GM21447 (cell line): ENCODE results near the gene CSTF3.
"Not testable (repeated sequence)": the region's sequence is repeated elsewhere in the genome, so short reads cannot be mapped to it uniquely, and the experiment has no call there.

ENCODE experiments used
- ATAC-seq: cut with Tn5 transposase; IDR thresholded peaks from one replicate; pipeline ENCODE4 v1.9.1; 2021; ENCODE audit not compliant: unreplicated experiment

The CSTF3 gene

GRCh38 chr11:33094157-33094556 lies 67.1 kb downstream of the CSTF3 start:
- ATAC-seq, result no peak

GRCh38 chr11:33089776-33090175 lies 71.5 kb downstream of the CSTF3 start:
- ATAC-seq, result no peak

GRCh38 chr11:33086017-33086416 lies 75.3 kb downstream of the CSTF3 start:
- no peak for ATAC-seq

- no peak for ATAC-seq
Measured at GRCh38 chr11:33083918-33084317, 77.4 kb downstream of the CSTF3 start.

DNA sequence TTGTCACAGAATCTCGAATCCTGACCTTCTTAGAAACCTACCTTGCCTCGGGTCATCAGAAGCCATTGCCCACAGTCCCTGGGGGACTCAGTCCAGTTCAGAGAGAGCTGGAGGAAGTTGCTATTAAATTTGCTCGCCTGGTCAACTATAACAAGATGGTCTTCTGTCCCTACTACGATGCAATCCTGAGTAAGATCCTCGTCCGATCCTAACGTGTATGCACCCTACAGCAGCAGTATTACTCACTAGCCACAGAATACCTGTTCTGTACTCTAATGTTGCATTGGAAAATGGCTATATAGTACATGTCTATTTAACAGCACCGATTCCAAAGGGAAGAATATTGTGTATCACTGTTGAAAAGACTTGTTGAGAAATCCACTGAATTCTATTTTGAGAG lies 88.8 kb downstream of the CSTF3 start:
- no peak for ATAC-seq

GRCh38 chr11:33068611-33069340 lies 92.5 kb downstream of the CSTF3 start:
- no peak for ATAC-seq

- ATAC-seq, result no peak
Measured at GRCh38 chr11:33067294-33067693, 94.0 kb downstream of the CSTF3 start.

DNA sequence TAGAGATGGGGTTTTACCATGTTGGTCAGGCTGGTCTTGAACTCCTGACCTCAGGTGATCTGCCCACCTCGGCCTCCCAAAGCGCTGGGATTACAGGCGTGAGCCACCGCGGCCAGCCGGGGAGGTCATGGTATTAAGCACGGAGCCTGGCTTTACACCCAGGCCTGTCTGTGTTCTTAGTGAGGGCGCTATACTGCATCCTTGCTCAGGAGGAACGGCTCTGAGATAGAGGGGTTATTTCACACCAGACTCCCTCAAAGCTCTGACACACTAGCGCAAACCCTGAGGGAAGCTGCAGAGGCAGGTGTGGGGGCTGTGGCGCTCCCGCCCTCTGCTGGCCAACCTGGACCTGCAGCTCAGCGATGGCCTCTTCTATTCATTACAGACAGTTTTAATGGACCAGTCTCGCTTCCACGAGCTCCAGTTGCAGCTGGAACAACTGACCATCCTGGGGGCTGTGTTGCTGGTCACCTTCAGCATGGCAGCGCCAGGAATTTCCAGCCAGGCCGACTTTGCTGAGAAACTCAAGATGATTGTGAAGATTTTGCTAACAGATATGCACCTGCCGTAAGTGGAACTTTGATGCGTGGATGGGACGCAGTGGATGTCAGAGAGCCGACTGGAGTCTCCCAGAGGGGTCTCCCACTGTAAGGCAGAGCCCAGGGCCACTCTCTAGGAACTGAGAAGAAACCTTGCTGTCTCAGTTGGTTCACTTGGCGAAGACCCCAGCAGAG lies 95.7 kb downstream of the CSTF3 start:
- ATAC-seq, result peak; percentile 44

DNA sequence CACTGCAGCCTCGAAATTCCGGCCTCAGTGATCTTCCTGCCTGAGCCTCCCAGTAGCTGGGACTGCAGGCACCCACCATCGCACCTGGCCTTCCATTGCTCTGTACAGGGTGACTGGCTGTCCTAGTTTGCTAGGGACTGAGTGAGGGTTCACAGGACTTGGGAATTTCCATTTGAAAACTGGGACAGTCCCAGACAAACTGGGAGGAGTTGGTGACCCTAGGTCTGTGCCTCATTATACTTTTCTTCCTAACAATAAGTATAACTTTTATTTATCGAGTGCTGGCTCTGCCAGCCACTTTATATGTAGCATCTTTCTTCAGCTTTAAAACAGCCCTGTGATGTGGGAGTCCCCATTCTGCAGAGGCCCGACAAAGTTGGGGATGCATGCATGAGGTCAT lies 96.4 kb downstream of the CSTF3 start:
- no peak for ATAC-seq

- no peak for ATAC-seq
Measured at GRCh38 chr11:33064033-33064825, 97.1 kb downstream of the CSTF3 start.

DNA sequence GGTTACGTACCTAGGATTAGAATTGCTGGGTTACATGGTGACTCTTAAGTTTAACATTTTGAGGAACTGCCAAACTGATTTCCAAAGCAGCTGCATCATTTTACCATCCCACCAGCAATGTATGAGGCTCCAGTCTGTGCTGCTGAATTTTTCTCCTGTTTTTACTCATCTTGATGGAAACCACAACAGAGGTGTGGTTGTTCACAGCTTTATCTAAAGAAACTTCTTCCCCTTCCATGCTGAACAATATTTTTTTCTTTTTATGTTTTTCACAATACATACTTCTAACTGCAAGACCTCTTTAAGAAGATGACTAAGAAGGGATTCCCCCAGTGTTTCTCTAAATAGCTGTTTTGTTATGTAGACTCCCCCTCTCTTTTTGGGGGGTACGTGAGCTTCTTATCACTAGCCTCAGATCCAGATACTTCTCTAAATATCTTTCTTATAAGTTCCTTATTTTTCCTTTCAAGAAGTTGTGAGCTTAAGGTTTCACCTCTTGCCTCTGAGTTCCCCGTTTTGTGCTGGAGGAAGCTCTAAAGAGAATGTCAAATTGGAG lies 97.9 kb downstream of the CSTF3 start:
- ATAC-seq, result peak; percentile 49

- no peak for ATAC-seq
Measured at GRCh38 chr11:33062137-33062536, 99.1 kb downstream of the CSTF3 start.

GRCh38 chr11:33060271-33060670 lies 101.0 kb downstream of the CSTF3 start:
- no peak for ATAC-seq

GRCh38 chr11:33059331-33060007 lies 101.8 kb downstream of the CSTF3 start:
- ATAC-seq, result no peak

DNA sequence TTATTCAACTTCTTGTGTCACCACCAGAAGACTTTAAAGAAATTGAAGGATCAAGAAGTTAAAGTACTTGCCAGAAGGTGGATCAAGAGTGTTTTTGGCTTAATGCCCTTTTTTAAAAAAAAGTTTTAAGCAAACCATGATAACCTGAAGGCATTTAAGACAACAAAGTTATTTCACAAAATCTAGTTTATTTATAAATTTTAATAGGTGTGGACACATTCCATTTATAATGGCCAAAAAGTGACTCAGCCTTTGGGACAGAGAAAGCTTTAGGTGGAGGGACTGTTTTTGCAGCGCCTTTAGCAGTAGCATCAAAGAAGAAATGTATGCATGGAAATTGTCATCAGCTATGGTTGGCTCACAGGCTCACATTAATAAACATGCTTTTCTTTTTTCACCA lies 104.0 kb downstream of the CSTF3 start:
- no peak for ATAC-seq

DNA sequence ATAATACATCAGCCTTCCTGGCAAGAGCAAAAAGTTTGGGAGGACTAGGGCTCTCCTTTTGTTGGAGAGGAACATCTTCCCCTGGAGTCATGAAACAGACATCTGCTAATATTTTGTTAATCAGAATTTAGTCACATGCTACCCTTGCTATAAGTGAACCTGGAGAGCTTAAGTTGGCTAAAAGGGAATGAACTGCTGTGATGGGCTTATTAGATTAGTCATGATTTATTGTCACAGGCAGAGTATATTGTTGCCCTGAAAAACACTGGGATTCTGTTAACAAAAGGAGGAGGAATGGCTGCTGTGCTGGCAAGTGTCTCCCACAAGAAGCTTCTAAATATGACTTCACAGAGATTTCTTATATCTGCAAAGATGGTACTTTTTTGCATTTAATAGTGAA lies 105.9 kb downstream of the CSTF3 start:
- ATAC-seq, result no peak

DNA sequence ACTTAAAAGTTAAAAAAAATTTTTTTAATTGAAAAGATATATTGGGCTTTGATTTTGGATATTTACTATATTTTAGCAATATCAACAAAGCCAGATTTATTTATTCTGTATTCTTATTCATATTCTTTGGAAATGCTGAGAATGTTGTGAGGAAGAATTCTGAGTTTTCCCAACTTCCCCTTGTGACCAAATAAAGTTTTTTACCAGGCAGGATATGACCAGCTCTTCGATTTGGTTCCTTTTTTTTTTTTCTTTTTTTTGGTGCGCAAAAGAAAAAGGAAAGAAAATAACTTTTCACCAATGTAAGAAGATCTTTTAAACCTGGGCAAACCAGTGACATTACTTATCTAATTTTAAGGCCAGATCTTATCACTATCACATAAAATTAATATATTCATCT lies 109.0 kb downstream of the CSTF3 start:
- ATAC-seq, result no peak

- not testable (repeated sequence) for ATAC-seq
Measured at GRCh38 chr11:33049565-33050408, 111.5 kb downstream of the CSTF3 start.

DNA sequence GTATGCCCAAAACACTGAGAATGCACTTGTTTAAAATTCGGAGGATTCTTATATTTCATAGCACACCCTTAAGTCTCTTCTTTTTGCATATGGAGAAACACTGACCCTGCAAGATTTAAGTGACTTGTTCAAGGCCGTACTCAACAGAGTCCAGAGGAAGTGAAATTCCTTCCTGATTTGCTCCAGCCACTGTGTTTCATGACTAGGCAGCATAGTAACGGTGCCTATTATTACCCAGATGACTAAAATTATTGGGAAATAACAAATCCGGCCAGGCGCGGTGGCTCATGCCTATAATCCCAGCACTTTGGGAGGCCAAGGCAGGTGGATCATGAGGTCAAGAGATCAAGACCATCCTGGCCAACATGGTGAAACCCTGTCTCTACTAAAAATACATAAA lies 112.6 kb downstream of the CSTF3 start:
- ATAC-seq, result not testable (repeated sequence)
